ENCODE data around the gene CLIC5. TPM values are rescaled to one million over a fixed set of nuclear protein-coding genes. Genes with fewer than 3 reads are reported as not detected.
"Not testable (repeated sequence)": the region's sequence is repeated elsewhere in the genome, so short reads cannot be mapped to it uniquely, and the experiment has no call there.

The CLIC5 gene
- total RNA-seq, 1 donor from 2014 or later, result 0.24 TPM

DNA sequence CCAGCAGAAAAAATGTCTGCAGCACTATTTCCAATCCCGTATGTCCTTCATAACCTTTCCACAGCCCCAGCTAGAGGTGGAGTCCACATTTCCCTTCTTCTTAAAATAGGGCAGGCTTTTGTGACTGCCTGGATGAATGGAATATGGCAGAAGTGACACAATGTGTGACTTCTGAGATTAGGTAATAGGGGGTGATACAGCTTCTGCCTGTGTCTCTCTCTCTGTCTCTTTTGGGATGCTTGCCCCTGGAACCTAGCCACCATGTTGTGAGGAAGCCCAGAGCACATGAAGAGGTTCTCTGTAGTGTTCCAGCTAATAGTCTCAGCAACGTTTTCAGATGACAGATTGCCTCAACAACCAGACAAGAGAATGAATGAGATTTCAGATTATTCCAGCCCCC, 51.4 kb downstream of the CLIC5 start:
- no peak for ATAC-seq

DNA sequence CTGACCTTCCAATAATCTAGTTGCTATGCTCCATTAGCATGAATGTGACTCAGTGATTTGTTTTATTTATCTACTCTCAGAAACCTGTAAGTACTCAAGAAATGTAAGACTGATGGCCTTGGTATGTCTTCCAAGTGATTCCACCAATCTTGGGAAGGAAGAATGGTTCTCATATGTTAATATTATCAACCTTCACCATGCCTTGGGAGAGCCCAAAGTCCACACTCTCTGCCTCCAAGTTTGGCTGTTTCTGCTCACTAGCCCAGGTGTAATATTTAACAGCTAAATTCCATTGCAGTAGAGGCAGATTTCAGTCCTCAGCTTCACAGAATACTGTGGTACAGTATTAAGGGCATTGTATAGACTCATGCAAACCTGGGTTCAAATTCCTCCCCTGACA, 51.8 kb downstream of the CLIC5 start:
- no peak for ATAC-seq

DNA sequence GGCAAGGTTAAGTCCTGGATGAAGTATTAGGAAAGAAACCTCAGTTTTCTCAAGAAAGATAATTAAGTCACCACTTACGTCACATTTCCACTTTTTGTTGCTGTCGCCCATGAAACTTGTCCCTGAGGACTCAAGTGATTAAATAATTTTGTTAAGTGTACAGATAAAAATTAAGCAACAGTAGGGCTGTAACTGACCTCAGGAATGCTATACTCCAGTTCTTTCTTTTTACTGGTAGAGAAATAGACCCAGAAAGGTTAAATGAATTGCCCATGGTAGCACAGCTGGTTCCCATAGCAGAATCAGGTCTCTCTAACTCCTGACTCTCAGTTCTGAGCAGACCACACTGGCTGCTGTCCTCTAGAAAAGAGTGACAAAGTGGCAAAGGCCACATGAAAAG, 54.5 kb downstream of the CLIC5 start:
- no peak for ATAC-seq

DNA sequence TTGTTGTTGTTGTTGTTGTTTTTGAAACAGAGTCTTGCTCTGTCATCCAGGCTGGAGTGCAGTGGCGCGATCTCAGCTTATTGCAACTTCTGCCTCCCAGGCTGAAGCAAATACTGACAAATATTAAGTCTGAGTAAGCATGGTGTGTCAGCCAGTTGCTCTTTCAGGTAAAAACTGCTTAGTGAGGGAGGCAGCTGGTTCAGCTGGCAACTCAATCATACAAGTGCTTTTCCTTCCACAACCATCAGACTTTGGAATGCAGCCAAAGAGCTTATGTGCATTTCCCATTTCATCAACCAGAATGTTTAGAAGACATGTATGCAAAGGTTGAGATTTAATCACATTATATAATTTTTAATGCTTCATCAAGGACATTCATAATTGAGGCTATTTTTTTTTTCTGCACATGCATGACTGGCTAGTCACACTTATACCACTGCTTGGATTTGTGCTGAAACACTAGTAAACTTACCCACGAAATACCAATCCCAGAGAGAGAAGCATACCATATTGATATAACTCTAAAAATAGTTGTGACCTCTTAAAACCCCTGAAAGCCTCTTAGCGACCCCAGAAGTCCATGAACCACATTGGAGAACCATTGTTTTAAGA, 56.0 kb downstream of the CLIC5 start:
- ATAC-seq, result no peak

DNA sequence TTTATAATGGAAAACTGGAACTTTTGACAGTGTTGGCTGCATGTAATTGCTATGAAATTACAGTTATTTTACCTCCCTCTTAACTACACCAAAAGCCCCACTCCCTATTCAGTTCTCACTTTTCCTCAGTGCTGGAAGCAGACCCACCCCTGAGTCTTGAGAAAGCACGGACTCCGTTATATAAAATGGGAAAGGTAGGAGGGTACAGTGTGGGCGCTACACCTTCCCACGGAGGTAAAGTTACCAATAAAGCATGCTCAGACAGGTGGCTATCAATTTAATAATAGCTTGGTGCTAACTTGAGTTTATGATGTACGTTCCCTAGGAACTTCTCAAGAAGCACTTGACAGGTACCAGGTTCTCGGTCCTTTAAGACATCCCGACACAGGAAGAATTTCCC, 59.0 kb downstream of the CLIC5 start:
- no peak for ATAC-seq

DNA sequence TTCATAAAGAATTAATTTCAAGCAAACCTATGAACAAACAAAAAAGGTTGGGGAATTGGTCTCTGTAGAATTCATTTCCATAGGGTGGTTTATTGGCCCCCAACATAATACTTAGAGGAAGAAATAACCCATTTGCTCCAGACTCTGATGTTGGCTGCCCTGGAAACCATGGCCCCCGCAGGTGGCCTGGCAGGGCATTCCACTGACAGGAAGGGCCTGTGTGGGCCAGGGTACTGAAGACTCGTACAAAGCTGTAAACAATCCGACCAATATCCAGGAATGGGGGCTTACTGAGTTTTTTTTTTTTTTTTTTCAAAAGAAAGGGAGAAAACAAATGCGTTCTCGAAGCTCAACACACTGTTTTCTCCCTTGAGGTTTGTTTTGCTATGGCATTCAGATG, 59.5 kb downstream of the CLIC5 start:
- no peak for ATAC-seq

DNA sequence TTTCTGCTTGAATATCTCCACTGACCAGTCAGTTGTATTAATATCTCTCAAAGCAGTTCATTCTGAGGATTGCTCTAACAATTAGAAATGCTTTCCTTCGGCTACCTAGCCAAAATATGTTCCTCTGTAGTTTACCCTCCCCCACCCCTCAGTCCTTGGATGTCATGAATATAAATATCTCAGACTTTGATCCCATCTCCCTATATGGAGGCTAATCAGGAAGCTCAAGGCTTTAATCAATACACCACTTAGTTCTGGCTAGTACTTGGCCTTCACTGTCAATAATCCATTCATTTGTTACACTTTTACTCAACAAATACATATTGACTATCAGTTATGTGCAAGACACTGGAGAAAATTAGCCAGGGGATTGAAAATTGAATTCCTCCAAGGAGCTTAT, 60.1 kb downstream of the CLIC5 start:
- ATAC-seq, result no peak

DNA sequence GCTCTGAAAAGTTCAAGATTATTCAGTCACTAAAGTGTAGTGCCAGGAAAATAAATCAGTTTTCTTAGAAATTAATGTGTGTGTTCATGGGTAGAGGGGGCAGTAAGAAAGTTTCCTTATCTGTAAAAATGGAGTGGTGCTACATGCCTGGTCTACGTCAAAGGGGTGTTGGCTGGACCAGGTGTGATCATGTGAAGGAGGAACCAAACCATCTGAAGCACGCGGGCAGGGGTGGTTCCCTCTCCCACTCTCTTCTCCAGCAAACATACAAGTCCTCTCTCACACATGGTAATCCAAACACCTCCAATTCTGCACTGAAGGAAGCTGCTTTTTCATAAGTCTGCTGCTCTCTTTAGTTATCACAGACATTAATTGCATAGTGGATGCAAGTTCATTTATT, 63.1 kb downstream of the CLIC5 start:
- no peak for ATAC-seq

DNA sequence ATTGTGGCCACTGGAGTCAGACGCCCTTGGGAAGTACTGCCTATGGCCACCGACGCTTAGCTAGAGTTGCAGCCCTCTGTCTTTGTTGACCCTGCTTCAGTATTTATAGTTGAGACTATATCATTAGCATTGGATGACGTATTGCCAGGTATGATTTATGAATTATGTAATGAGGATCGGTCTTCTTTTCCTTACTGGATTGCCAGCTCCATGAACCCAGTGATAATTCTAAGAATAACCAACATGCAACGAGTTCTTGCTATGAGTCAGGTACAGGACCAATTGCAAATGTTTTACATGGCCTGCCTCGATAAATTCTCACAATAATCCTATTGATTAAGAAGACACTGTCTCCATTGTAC, 63.5 kb downstream of the CLIC5 start:
- no peak for ATAC-seq

DNA sequence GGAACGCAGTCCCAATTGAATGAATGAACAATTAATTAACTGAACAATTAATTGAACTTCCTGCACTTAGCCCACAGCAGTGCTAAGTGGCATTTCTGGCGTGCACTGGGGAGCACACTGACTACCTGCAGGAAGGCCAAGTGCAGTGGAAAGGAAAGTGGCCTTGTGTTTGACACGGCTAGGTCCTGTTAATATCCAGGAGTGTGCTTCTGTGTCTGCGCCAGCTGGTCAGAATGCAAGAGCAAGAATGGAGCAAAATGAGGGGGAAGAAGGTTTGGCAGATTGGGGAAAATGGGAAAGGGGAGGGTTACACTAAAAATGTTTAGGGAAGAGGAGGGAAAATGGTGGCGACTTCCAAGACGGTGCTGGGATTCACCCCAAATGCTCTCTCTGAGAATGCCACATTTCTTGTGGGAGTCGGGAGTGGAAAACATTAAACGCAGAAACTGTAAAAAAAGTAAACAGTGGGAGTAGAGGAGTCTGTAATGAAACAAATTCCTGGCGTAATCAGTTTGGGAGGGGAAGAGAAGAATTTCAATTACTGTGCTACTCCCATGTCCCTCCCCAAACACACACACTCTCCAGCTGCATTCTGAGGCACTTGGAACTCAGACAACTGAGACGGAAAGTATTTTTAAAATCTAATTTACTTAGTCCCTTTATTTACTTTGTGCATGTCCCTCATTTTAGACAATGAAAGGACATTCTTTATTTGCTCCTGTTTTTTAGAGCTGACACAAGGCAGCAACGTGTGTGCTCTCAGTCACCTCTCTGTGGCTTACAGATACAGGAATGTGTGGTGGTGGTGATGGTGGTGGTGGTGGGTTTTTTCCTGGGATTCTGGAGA, 64.1 kb downstream of the CLIC5 start:
- ATAC-seq, result no peak

DNA sequence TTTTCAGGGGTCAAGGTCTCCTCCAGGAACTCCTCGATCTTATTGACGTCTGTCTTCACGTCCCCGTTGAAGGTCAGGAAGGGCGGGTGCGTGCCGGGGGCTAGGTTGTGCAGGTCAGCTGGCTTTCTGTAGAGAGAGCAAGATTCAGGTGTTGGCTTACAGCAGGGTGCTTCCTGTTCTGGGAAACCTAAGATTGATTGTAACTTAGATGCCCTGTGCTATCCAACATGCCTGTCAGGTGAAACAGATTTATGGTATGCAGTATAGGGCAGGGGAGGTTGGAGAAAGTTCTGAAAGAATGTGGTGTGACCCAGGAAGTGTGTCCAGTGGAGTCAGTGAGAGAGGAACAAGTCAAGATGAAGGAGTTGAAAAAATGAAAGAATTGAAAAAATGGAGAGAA, 66.4 kb downstream of the CLIC5 start:
- no peak for ATAC-seq

DNA sequence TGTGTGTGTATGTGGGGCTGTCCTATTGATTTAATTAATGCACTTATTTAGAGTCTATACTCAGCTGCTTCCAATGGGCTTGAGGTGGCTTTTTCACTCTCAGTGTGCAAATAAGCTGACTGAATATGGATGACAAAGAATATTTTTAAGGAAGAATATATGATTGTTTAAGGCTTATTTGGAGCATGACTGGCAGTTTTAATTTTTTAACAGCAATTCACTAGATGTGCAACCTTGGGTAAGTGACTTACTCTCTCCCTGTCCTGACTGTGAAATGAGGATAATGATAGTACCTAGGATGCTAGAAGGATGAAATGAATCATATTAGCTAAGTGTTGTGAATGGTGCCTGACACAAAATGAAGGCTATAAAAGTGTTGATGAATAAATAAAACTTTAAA, 67.9 kb downstream of the CLIC5 start:
- ATAC-seq, result no peak

DNA sequence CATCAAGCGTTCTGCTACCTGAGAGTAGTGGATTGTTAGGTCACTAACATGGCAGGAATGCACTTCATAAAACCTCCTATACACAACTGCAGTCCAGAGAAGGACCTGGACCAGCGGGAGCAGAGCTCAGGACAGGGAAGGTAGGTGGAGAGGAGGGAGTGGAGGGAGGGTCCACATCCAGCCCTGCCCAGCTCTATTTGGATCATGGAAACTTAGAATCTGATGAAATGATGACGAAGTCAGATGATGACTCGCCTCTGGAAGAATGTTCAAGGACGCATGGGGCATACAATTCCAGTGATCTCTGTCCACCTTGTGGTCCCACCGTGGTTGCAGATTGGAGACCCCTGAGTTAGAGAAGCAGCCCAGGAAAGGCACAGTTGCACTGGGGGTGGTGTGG, 68.8 kb downstream of the CLIC5 start:
- ATAC-seq, result no peak

DNA sequence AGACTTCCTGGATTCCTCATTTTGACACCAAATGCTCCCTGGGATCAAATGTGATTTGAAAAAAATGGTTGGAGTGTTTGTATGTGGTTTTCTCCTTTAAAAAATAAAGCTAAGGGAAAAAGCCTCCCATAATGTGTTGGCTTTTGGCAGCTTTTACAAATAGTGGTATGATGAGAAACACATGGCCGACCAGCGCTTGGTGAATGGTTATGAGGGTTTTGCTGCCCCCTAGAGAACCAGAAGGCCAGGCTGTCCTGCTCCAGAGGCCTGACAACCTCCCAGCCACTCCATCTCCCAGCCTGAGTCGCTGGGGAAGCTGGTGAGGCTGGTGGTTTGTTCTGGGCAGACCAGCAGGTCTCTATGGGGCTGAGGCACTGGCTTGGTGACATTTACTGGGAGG, 69.3 kb downstream of the CLIC5 start:
- no peak for ATAC-seq

DNA sequence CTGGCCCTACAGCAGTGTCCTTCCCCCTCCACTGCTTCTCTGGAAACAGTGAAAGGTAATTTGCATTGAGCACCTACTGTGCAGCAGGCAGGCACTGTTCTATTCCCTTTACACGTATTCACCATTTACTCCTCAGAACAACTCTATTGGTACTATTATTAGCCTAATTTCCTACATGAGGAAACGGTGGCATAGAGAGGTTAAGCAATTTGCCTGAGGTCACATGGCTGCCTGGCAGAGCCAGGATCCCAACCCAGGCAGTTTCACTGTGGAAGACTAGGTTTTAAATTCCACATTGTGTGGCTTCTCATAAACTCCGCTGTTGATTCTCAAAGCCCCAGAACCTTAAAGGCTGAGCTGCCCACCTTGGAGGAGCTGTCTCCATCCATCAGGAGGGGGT, 72.7 kb downstream of the CLIC5 start:
- no peak for ATAC-seq

DNA sequence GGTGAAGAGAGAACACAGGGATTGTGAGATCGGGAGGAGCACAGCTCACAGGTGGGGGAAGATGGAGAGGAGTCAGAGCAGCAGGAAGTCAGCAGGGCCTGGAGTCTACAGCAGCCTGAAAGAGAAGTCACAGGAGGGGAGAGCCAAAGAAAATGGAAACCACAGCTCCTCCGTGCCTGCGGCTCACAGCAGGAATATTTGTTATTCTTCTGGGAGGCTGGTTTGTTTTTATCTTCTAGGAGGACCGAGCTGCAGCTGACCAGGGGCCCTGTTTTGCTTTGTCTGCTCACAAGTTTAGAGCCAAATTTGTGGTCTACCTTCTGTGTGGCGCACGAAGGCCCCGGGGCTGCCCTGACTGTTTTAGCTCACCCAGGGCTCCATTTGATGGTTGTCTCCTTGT, 81.8 kb downstream of the CLIC5 start:
- ATAC-seq, result no peak

DNA sequence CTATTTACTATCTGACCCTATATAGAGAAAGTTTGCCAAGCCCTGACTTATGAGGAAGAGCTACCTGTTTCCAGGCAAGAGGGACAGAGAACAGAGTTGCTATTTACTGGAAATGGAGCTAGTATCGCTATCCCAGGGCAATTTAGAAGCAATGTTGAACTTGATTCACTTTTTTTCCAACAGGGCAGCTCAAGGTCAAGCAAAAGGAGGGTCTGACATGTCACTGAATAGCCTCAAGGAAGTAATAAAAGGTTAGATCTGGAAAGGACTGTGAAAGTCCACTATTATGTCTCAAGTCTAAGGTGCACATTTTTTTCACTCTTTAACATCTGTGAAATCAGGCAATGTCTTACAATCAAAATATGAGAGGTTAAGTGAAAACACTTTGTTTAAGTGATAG, 84.4 kb downstream of the CLIC5 start:
- ATAC-seq, result no peak

DNA sequence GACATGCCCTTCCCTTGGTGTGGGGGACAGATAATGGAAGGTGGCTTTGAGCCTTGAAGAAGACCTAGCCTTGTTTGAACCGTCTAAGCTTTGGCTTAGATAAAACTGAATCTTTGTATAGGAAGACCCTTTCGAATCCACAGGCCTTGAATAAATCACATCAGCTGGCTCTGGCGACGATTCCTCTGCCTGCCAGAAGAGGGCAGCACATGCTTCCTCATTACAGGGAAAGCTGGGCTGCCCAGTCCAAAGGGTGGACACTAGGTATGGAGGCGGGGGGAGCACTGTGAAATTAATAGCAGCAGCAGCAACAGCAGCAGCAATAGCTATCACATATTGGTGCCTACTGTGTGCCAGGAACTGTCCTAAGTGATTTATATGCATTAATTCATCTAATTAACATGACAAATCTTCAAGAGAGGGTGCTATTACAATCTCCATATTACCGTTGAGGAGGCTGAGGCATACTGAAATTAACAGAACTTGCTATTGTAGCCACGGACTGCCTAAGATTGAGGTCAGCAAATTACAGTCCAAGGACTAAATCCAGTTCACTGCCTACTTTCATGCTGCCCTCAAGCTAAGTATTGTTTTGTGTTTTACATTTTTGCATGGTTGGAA, 85.1 kb downstream of the CLIC5 start:
- peak; percentile 57 for ATAC-seq

DNA sequence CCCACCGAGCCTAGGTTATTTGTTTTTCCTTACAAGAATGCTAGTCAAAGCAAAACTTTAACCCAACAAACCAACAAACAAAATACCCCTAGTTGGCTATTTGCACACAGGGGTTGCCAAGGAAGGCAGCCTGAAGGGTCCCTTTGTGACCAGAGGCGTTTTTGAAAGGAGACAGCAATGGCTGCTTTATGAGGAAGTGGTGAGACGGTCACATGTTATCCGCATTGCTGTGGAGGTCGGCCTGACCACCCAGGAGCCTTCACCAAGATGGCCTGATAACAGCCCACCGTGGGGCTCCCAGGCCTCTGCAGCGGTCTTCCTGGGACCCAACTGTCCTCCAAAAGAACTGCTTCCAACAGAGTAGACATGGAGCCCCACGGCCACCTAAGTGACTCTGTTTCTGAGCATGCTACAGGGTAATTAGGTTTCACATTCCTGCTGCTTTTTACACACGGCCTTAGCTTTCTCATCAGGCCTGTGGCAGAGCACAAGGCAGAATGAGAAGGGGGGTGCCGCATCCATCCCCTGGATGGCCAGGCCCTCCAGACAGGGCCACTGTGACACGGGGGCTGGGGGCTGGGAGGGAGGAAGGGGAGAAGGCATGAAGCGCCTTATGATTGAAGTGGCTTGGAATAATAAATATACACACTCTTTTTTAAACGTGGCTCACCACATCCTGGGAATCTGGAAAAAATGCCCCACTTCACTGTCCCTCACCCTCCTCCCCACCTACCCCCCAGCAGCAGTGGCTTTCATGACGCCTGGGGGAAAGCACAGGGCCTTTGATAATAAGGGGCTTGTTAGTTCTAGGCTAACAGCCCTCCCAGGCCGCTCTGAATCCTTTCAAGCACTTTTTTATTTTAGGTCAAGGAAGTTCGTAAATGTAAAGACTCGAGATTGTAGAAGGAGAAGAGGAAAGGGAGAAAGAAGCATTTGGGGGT, 86.0 kb downstream of the CLIC5 start:
- no peak for ATAC-seq

DNA sequence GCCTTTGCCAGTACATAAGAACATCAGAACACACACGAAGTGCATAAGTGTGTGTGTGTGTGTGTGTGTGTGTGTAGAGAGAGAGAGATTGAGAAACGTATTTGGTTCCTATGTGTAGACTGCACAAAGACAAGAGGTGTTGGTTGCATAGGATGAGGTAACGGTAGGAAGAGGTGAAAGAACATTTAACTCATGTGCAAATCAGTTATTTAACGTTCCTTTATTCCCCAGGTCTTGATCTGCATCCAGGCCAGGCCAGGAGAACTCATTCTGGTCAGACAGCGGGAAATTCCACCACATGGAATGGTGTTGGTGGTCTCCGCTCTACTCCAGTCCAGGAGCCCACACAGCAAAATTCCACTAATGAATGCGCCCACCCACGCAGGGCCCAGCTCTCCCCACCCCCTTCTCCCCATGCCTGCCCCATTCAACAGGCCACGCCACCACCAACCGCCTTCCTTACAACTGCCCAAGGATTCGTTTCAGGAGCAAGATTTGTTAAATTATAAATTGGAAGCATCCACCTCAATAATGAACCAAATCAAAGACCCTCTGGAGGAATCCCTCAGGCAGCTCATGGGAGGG, 86.8 kb downstream of the CLIC5 start:
- no peak for ATAC-seq

DNA sequence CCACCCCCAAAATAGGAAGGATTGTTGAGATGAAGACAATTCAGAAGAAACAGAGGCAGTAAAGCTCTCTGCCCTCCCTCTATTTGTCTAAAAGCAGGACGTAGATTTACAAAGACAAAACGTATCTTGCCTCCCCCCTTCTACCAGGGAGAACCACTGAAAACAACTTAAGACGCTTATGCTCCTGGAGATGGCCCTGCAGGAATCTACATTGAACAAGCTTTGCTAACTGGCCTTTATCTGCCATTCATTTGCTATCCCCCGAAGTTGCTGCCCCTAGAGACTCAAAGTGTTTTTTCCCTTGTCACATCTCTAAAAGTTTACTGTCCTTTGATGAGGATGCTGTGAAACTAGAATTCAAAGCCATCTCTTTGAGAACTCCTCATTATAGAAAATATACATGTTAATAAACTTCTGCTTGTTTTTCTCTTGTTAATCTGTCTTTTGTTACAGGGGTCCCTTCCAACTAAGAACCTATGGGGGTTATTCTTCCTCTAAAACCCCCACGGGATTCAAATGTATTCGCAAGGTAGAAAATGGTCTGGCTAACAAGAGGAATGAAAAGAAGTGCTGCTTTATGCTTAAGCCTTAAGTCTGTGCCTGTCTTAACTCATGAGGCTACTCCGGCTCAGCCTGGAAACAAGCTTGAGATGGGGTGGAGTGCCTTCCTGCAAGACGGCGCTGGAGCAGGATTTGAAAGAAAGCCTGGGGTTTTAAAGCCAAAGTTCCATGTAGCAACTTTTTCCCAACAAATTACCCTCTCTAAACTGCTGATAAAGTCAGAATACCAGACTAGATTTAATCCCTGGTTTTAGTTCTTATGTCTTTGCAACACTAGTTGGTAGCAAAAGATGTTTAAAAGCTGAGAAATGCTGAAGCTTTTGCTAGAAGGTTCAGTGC, 88.0 kb downstream of the CLIC5 start:
- ATAC-seq, result no peak

DNA sequence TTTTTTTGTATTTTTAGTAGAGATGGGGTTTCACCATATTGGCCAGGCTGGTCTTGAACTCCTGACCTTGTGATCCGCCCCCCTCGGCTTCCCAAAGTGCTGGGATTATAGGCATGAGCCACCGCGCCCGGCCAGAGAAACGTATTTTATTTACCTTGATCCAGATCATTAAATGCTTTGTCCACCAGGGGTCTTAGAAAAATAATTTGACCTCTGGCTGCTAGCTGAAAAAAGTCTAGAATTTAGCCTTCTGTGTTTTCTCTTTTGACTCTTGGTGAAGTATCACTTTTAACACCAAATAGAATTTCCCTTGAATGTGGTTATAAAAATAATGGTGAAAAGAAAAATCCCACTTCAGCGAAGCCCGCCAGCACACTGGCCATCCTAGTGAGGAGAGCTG, 89.2 kb downstream of the CLIC5 start:
- not testable (repeated sequence) for ATAC-seq
